MM.1S (cell line): ENCODE results near the gene SLC2A5.

Experiments
- CTCF ChIP-seq: fragments of 300-600 bp; sonication (generic); IDR thresholded peaks from 2 replicates; pipeline ENCODE4 v1.5.1; 2016; ENCODE audit warnings: antibody characterized with exemption, low read length, mixed read lengths
- EZH2 ChIP-seq: fragments of 300-600 bp; sonication (generic); optimal IDR thresholded peaks from 2 replicates; pipeline ENCODE3; 2017; ENCODE audit warnings: low read depth, mild to moderate bottlenecking, antibody characterized with exemption, low read length, mixed read lengths
- EZH2phosphoT487 ChIP-seq: fragments of 300-600 bp; sonication (generic); IDR thresholded peaks from 2 replicates; pipeline ENCODE4 v1.6.1; 2018; ENCODE audit warnings: antibody characterized with exemption, low read length

DNA sequence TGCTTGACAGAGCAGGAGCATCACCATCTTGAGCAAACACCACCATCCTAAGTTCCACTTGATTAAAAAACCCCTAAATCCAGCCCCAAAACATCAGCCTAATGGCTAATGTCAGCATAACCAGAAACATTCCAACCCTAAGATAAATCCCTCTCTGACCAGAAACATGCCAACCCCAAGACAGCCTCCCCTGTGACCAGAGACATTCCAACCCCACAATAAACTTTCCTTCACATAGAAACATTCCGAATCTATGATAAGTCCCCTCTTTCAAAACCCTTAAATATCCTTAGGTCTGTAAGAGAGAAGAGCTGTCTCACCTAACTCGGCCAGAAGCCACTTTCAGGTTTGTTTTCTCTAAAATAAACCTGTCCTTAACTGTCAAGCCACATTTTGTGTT is 17.4 kb upstream of the SLC2A5 start:
- TF ChIP-seq CTCF (no peak), EZH2 (no peak), EZH2phosphoT487 (no peak)
